Cardiac muscle cell (in vitro differentiated cells and primary cell): Measurements from ENCODE around the gene HSF4. TPM values are rescaled to one million over a fixed set of nuclear protein-coding genes. Genes with fewer than 3 reads are reported as not detected.

ENCODE experiments used
- DNase-seq, 2 donors: peaks; one replicate each; pipeline versions ENCODE4 v3.0.0 to v3.0.0-alpha.2; 2010 to 2017; ENCODE audit warnings: low read depth in 1 of 2, low spot score in 1 of 2
- H3K27ac ChIP-seq: fragments of 200-600 bp; sonication (generic); 2 replicates; pipeline ENCODE4 v1.5.1; 2016
- H3K27me3 ChIP-seq: fragments of 200-600 bp; sonication (generic); 2 replicates; pipeline ENCODE4 v1.6.0; 2016; ENCODE audit warnings: control low read depth
- H3K36me3 ChIP-seq: fragments of 200-600 bp; sonication (generic); 2 replicates; pipeline ENCODE4 v1.5.1; 2016; ENCODE audit warnings: control low read depth
- H3K4me1 ChIP-seq: fragments of 200-600 bp; sonication (generic); 2 replicates; pipeline ENCODE4 v1.8.1; 2017; ENCODE audit warnings: low read depth, mild to moderate bottlenecking, mixed run types
- H3K4me3 ChIP-seq: fragments of 200-600 bp; sonication (generic); 2 replicates; pipeline ENCODE4 v1.5.1; 2016; ENCODE audit warnings: mild to moderate bottlenecking
- H3K9me3 ChIP-seq: fragments of 200-600 bp; sonication (generic); 2 replicates; pipeline ENCODE4 v1.5.1; 2017; ENCODE audit warnings: low read depth, mild to moderate bottlenecking, control low read depth
- polyA plus RNA-seq: library from polyadenylated mRNA; unstranded; fragments of >200 nt; fragmentation: Nextera tagmentation; extraction: Ambion mirVana; gene quantifications from 2 replicates; pipeline ENCODE4 v1.2.1, GENCODE V29; 2016
- total RNA-seq: library from RNA; depleted of rRNA; stranded (reverse); fragments of >200 nt; gene quantifications from 2 replicates; pipeline ENCODE4 v1.2.3, GENCODE V29; 2016
- TF ChIP-seq, protein P1 (sequence below): IDR thresholded peaks from 2 replicates; pipeline ENCODE4 v1.5.1; 2012; ENCODE audit warnings: low read depth, mild to moderate bottlenecking, low read length

Gene HSF4
- total and polyA plus RNA-seq, 2 experiments from 2014 or later, result 1.7 to 7.9 TPM

DNA sequence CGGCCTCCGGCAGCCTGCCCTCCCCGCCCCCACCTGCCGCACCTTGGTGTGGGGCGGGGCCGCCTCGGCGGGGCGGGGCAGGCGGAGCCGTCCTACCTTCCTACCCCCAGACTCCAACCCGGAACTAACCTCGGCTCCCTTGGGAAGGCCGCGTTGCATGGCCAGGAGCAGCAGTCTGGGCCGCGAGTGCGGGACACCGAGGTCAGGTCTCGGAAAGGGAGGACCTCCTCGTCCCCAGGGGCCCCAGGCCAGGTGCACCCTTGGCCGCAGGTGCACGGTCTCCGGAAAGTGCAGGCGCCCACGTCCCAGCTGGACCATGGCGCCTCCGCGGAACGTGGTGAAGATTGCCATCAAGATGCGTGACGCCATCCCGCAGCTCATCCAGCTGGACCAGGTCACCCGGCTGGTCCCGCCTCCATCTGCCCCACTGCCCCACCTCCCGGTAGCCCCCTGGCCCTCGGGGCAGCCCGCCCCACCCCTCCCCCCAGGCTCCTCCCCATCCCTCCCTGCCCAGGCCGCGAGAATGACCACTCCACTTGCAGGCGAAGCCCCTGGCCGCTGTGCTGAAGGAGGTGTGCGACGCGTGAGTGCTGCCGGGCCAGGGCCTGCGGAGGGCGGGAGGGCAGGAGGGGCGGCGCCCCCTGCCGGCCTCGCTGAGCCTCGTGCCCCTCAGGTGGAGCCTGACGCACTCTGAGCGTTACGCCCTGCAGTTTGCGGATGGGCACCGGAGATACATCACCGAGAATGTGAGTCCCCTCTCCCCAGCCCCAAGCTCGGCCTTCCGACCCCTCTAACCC, 34.7 kb downstream of the HSF4 start, which contains the start of gene ELMO3:
TSS of gene ELMO3 (plus strand) at position 121 of the 797 bp plus-strand sequence. CDS start at position 317, 196 bp downstream.
- no peaks in the 10 kb centered on the region for H3K27me3 ChIP-seq
- TF ChIP-seq, protein P1, sequence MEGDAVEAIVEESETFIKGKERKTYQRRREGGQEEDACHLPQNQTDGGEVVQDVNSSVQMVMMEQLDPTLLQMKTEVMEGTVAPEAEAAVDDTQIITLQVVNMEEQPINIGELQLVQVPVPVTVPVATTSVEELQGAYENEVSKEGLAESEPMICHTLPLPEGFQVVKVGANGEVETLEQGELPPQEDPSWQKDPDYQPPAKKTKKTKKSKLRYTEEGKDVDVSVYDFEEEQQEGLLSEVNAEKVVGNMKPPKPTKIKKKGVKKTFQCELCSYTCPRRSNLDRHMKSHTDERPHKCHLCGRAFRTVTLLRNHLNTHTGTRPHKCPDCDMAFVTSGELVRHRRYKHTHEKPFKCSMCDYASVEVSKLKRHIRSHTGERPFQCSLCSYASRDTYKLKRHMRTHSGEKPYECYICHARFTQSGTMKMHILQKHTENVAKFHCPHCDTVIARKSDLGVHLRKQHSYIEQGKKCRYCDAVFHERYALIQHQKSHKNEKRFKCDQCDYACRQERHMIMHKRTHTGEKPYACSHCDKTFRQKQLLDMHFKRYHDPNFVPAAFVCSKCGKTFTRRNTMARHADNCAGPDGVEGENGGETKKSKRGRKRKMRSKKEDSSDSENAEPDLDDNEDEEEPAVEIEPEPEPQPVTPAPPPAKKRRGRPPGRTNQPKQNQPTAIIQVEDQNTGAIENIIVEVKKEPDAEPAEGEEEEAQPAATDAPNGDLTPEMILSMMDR, result peak; percentile 44
- H3K4me1 ChIP-seq, result no peaks in the 10 kb centered on the region
- no peaks in the 10 kb centered on the region for H3K9me3 ChIP-seq
- no peak within 1 kb of the TSS for H3K27ac ChIP-seq
- H3K4me3 ChIP-seq, result no peak within 1 kb of the TSS
- H3K36me3 ChIP-seq, result peaks cover 36% of the 10 kb centered on the region
- peak in 1 of 2 donors; percentile 71 for DNase-seq

DNA sequence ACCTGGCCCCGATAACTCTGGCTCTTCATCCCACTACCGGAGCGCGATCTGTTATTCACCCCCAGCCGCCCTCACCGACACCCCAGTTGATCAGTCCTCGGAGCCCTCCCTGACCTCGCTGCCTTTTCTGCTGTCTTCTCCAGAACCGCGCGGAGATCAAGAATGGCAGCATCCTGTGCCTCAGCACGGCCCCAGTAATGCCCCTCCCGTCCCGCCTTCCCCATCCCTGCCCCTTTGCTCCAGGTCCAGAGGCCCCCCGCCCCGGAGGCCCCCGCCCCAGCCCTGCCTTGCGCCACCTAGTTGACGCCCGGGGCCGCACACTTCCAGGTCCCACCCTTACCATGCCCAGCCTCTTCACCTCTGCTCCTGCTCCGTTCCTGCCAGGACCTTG, 35.3 kb downstream of the HSF4 start:
- no peaks in the 10 kb centered on the region for H3K4me1 ChIP-seq
- TF ChIP-seq, protein P1, result no peak
- H3K4me3 ChIP-seq, result no peak overlapping the region
- no peak overlapping the region for H3K27ac ChIP-seq
- peaks cover 33% of the 10 kb centered on the region for H3K36me3 ChIP-seq
- no peak for DNase-seq
- no peaks in the 10 kb centered on the region for H3K9me3 ChIP-seq
- H3K27me3 ChIP-seq, result no peaks in the 10 kb centered on the region

DNA sequence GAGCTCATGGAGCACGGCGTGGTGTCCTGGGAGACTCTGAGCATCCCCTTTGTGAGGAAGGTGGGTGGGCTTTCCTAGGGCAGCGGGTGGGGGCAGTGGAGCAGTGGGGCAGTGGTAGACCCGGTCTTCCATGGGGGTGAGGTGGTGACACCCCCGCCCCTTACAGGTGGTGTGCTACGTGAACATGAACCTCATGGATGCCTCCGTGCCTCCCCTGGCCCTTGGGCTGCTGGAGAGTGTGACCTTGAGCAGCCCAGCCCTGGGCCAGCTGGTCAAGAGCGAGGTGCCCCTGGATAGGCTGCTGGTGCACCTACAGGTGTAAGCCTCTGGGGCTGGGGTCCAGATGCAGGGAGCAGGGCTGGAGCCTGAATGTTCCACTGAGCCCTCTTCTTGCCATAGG, 35.9 kb downstream of the HSF4 start:
- peaks cover 26% of the 10 kb centered on the region for H3K36me3 ChIP-seq
- no peaks in the 10 kb centered on the region for H3K27me3 ChIP-seq
- H3K4me1 ChIP-seq, result no peaks in the 10 kb centered on the region
- no peak for DNase-seq
- no peak overlapping the region for H3K4me3 ChIP-seq
- H3K27ac ChIP-seq, result no peak overlapping the region
- TF ChIP-seq, protein P1, result no peak
- H3K9me3 ChIP-seq, result no peaks in the 10 kb centered on the region

DNA sequence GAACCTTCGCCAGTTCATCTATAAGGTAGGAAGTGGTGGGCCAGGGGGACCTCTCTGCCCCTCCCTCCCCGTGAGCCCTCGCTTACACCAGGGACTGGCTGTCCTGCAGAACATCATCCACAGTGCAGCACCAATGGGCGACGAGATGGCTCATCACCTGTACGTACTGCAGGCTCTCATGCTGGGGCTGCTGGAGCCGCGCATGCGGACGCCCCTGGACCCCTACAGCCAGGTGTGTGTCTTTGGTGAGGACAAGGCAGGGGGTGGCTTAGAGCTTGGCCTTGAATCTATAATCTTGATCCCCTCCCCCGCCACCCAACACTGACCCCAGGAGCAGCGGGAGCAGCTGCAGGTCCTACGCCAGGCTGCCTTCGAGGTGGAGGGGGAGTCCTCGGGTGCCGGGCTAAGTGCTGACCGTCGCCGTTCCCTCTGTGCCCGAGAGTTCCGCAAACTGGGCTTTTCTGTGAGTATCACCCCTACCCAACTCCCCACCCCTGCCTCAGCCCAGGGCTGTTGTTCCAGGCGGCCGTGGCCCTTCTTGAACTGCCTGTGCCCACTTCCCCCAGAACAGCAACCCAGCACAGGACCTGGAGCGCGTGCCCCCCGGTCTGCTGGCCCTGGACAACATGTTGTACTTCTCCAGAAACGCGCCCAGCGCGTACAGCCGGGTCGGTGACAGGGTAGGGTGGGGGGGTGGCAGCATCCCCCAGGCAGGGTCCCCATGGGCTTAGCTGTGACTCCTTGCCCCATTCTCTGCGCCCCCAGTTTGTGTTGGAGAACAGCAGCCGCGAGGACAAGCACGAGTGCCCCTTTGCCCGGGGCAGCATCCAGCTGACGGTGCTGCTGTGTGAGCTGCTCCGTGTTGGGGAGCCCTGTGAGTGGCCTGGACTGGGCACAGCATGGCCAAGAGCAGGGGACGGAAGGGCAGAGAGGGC, 37.1 kb downstream of the HSF4 start:
- no peak for DNase-seq
- Histone ChIP-seq H3K27me3 (no peaks in the 10 kb centered on the region), H3K27ac (no peak overlapping the region), H3K4me1 (no peaks in the 10 kb centered on the region), H3K9me3 (no peaks in the 10 kb centered on the region), H3K4me3 (no peak overlapping the region), H3K36me3 (peaks cover 15% of the 10 kb centered on the region)
- TF ChIP-seq, protein P1, result no peak

DNA sequence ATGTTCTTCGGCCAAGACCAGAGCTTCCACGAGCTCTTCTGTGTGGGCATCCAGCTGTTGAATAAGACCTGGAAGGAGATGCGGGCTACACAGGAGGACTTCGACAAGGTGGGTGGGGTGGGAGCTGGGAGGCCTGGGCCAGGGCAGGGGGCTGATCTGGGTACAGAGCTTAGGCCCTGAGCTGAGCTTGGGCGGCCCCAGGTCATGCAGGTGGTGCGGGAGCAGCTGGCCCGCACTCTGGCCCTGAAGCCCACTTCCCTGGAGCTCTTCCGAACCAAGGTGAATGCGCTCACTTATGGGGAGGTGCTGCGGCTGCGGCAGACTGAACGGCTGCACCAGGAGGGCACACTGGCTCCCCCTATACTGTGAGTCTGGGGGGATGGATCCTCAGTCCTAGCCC, 37.9 kb downstream of the HSF4 start:
- H3K9me3 ChIP-seq, result no peaks in the 10 kb centered on the region
- no peak overlapping the region for H3K27ac ChIP-seq
- no peak overlapping the region for H3K4me3 ChIP-seq
- no peak for DNase-seq
- TF ChIP-seq, protein P1, result no peak
- H3K4me1 ChIP-seq, result no peaks in the 10 kb centered on the region
- H3K36me3 ChIP-seq, result peaks cover 8% of the 10 kb centered on the region
- no peaks in the 10 kb centered on the region for H3K27me3 ChIP-seq
